ENCODE data around the gene ABCA2. TPM values are rescaled to one million over a fixed set of nuclear protein-coding genes. Genes with fewer than 3 reads are reported as not detected.

Gene ABCA2
- total RNA-seq, 1 experiment from 2014 or later: 114 TPM

DNA sequence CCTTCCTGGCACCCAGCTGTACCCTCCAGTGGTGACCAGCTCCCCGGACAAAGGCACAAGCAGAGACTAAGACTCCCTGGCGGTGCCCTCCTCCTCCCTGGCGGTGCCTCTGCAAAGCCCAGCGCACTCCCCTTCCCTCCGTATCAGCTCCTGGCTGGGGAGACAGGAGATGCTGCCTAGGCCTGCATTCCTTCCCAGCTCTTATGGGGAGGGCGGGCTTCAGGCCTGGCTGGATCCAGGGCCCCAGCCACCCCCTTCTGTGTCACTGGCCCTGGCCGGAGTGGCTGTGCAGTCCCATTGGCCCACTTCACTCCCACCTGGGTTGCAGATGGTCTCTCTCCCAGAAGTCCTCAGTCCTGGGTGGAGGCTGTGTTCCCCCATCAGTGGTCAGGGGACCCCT is 69.6 kb downstream of the ABCA2 start:
- no TSS peak for BruUV-seq (replicated peaks)
- Histone ChIP-seq H4K20me1 (ENCODE audit: insufficient read depth) (no peaks in the 10 kb centered on the region), H3K4me3 (replicated peaks in 1 of 2; ENCODE audit: low read depth in 1 of 2, low read length in 2 of 2) (no peak overlapping the region), H3K4me1 (ENCODE audit: control insufficient read depth in 1 of 2, insufficient read depth in 2 of 2, low read length in 2 of 2) (peaks cover 0 to 4% of the 10 kb centered on the region in 2 experiments; a peak in 2 of 4 replicates), H3K9me2 (ENCODE audit: insufficient read depth) (no peaks in the 10 kb centered on the region), H3K4me2 (ENCODE audit: low read length) (no peak overlapping the region), H3K9me3 (ENCODE audit: control insufficient read depth in 1 of 2, insufficient read depth in 1 of 2, low read depth in 1 of 2, low read length in 2 of 2) (no peaks in the 10 kb centered on the region), H3K36me3 (ENCODE audit: control insufficient read depth in 1 of 2, insufficient read depth in 2 of 2, low read length in 2 of 2) (no peaks in the 10 kb centered on the region), H2AFZ (ENCODE audit: low read depth, low read length, poor library complexity, severe bottlenecking) (no peak overlapping the region), H3K27ac (ENCODE audit: low read depth, low read length) (no peak overlapping the region), H3K9ac (ENCODE audit: low read length) (no peak overlapping the region), H3K27me3 (ENCODE audit: insufficient read depth, low read length) (no peaks in the 10 kb centered on the region), H3K79me2 (ENCODE audit: insufficient read depth, low read length) (no peaks in the 10 kb centered on the region)
- TF ChIP-seq CTCF (IDR thresholded peaks at IDR 0.05 in 2 of 3, conservative IDR thresholded peaks at IDR 0.05 in 1 of 3; ENCODE audit: borderline replicate concordance in 1 of 3, insufficient read depth in 1 of 3, low read depth in 2 of 3, low read length in 2 of 3): no peak
- no peak for TF ChIP-seq CEBPB (IDR thresholded peaks at IDR 0.05; ENCODE audit: low read depth)
- TF ChIP-seq SRF (IDR thresholded peaks at IDR 0.05; ENCODE audit: low read depth): no peak
- no peak for TF ChIP-seq ZNF274 (IDR thresholded peaks at IDR 0.05; ENCODE audit: low read depth, low read length)
- TF ChIP-seq, protein P1, sequence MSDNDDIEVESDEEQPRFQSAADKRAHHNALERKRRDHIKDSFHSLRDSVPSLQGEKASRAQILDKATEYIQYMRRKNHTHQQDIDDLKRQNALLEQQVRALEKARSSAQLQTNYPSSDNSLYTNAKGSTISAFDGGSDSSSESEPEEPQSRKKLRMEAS (IDR thresholded peaks at IDR 0.05): no peak
- TF ChIP-seq FOSL1 (IDR thresholded peaks at IDR 0.05; ENCODE audit: low read depth): no peak
- TF ChIP-seq YY1 (IDR thresholded peaks at IDR 0.05; ENCODE audit: extremely low read depth, insufficient replicate concordance, low read depth, low read length): no peak
- no peak for TF ChIP-seq ZFX (IDR thresholded peaks at IDR 0.05)
- no peak for TF ChIP-seq ELF1 (IDR thresholded peaks at IDR 0.05; ENCODE audit: borderline replicate concordance, low read depth)
- TF ChIP-seq, protein P2, sequence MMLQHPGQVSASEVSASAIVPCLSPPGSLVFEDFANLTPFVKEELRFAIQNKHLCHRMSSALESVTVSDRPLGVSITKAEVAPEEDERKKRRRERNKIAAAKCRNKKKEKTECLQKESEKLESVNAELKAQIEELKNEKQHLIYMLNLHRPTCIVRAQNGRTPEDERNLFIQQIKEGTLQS (IDR thresholded peaks at IDR 0.05): no peak
- no peak for TF ChIP-seq SIN3A (IDR thresholded peaks at IDR 0.05; ENCODE audit: low read depth)
- no peak for TF ChIP-seq RAD21 (IDR thresholded peaks at IDR 0.05; ENCODE audit: low read depth)
- no peak for TF ChIP-seq POLR2A (IDR thresholded peaks at IDR 0.05; ENCODE audit: borderline replicate concordance, extremely low read depth, insufficient read depth, insufficient read length)
- no peak for TF ChIP-seq CBX3 (IDR thresholded peaks at IDR 0.05; ENCODE audit: low read depth)
- TF ChIP-seq EZH2 (IDR thresholded peaks at IDR 0.05): no peak
- TF ChIP-seq POLR2AphosphoS5 (IDR thresholded peaks at IDR 0.05; ENCODE audit: low read depth, low read length): no peak
- TF ChIP-seq, protein P3, sequence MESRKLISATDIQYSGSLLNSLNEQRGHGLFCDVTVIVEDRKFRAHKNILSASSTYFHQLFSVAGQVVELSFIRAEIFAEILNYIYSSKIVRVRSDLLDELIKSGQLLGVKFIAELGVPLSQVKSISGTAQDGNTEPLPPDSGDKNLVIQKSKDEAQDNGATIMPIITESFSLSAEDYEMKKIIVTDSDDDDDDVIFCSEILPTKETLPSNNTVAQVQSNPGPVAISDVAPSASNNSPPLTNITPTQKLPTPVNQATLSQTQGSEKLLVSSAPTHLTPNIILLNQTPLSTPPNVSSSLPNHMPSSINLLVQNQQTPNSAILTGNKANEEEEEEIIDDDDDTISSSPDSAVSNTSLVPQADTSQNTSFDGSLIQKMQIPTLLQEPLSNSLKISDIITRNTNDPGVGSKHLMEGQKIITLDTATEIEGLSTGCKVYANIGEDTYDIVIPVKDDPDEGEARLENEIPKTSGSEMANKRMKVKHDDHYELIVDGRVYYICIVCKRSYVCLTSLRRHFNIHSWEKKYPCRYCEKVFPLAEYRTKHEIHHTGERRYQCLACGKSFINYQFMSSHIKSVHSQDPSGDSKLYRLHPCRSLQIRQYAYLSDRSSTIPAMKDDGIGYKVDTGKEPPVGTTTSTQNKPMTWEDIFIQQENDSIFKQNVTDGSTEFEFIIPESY (IDR thresholded peaks at IDR 0.05; ENCODE audit: extremely low read depth, insufficient replicate concordance, low read length): no peak
- no peak for TF ChIP-seq JUND (IDR thresholded peaks at IDR 0.05)
- no peak for TF ChIP-seq EGR1 (IDR thresholded peaks at IDR 0.05; ENCODE audit: low read depth)
- TF ChIP-seq REST (IDR thresholded peaks at IDR 0.05; ENCODE audit: low read depth): no peak
- DNase-seq (ENCODE audit: low read depth, low spot score) (no peak), ATAC-seq (no peak)
- RAD21 ChIA-PET (ENCODE audit: low non-redundant PET in 1 of 2, low total read pairs in 2 of 2, uncharacterized antibody in 2 of 2, unreplicated experiment in 2 of 2): no interaction called here
- intact Hi-C loops (cut with micrococcal nuclease): no loop called here
- CTCF ChIA-PET: no interaction called here
- POLR2A ChIA-PET: no interaction called here

Measured in HCT116 (cell line).